DND-41 (cell line): Measurements from ENCODE around the gene RPL32.

Experiments used
- CTCF ChIP-seq: IDR thresholded peaks from 2 replicates; pipeline ENCODE4 v1.5.1; 2012; ENCODE audit warnings: borderline replicate concordance, low read length, moderate library complexity, mild to moderate bottlenecking; ENCODE audit not compliant: poor library complexity, severe bottlenecking; ENCODE audit errors: extremely low read depth
- EZH2 ChIP-seq: IDR thresholded peaks from 3 replicates; pipeline ENCODE4 v1.6.1; 2012; ENCODE audit warnings: borderline replicate concordance, low read depth, mild to moderate bottlenecking, moderate library complexity, low read length, inconsistent platforms; ENCODE audit not compliant: severe bottlenecking

GRCh38 chr3:12807601-12808359 lies 33.6 kb downstream of the RPL32 start:
- no peak for TF ChIP-seq CTCF
- TF ChIP-seq EZH2 = no peak
